Measurements from ENCODE around the gene AMELY. TPM values are rescaled to one million over a fixed set of nuclear protein-coding genes. Genes with fewer than 3 reads are reported as not detected.
"Not testable (repeated sequence)": the region's sequence is repeated elsewhere in the genome, so short reads cannot be mapped to it uniquely, and the experiment has no call there.

Gene AMELY
- total and polyA plus RNA-seq, 2 of the 4 experiments (the other 2 are of a cell fraction): not detected

DNA sequence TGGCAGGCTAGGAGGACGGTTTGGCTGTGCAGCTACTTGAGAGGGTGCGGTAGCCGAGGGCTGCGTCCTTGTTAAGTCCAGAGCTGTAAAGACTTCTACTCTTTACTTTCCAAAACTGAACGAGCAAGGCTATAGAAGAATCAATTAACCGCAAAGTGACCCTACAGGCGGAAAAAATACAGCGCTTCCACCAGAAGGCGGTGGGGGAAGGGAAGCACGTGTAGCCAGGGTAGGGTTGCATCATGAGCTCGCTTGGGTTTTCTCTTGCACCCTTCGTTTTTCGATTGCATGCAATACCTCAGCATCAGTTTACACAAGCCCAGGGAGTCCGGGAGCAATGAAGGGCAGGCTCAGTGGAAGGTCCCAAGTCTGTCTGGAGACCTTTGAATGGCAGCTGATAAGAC lies 2.4 kb downstream of the AMELY start:
- DNase-seq (no peak), ATAC-seq (ENCODE audit: low read depth) (no peak)
- H2BK15ac ChIP-seq (ENCODE audit: low read depth, low read length): no peak overlapping the region
- H2BK120ac ChIP-seq (ENCODE audit: low read depth, low read length): no peak overlapping the region
- BruUV-seq (replicated peaks): no TSS peak
- in situ Hi-C loops (cut with MboI; ENCODE audit: low sequenced_read_pairs): no loop called here
- H4K20me1 ChIP-seq (ENCODE audit: insufficient read depth, low read length): no peaks in the 10 kb centered on the region
- H3K9ac ChIP-seq (ENCODE audit: low read depth, low read length): no peak overlapping the region
- no peak overlapping the region for H4K91ac ChIP-seq (ENCODE audit: insufficient read depth, low read depth, low read length)
- no peaks in the 10 kb centered on the region for H3K4me1 ChIP-seq (ENCODE audit: control insufficient read depth, insufficient read depth, low read length)
- H3K79me1 ChIP-seq (ENCODE audit: low read depth in 1 of 2, low read length in 2 of 2): no peaks in the 10 kb centered on the region
- H2BK20ac ChIP-seq (ENCODE audit: low read depth, low read length): no peak overlapping the region
- dilution Hi-C loops (cut with HindIII; ENCODE audit: low sequenced_read_pairs, unreplicated experiment): no loop called here
- H3K4ac ChIP-seq (ENCODE audit: low read depth, low read length): no peak overlapping the region
- intact Hi-C loops (cut with micrococcal nuclease): no loop called here
- POLR2A ChIA-PET (ENCODE audit: unreplicated experiment): no interaction called here
- H3K27me3 ChIP-seq (ENCODE audit: control insufficient read depth, insufficient read depth, low read length): no peaks in the 10 kb centered on the region
- no peak overlapping the region for H3K23ac ChIP-seq (ENCODE audit: low read depth, low read length)
- no peak overlapping the region for H3K56ac ChIP-seq (ENCODE audit: extremely low read depth, insufficient read depth, low read length)
- H3K4me3 ChIP-seq (ENCODE audit: insufficient read depth, low read depth, low read length): no peak overlapping the region
- no peak overlapping the region for H3K27ac ChIP-seq (ENCODE audit: insufficient read depth, low read length)
- H2AK9ac ChIP-seq (replicated peaks; ENCODE audit: low read depth, low read length, poor library complexity): no peak overlapping the region
- H2BK5ac ChIP-seq (ENCODE audit: low read depth, low read length, poor library complexity, severe bottlenecking): no peak overlapping the region
- H3K9me1 ChIP-seq (ENCODE audit: insufficient read depth, low read length): no peaks in the 10 kb centered on the region
- TF ChIP-seq, protein P1, sequence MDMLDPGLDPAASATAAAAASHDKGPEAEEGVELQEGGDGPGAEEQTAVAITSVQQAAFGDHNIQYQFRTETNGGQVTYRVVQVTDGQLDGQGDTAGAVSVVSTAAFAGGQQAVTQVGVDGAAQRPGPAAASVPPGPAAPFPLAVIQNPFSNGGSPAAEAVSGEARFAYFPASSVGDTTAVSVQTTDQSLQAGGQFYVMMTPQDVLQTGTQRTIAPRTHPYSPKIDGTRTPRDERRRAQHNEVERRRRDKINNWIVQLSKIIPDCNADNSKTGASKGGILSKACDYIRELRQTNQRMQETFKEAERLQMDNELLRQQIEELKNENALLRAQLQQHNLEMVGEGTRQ (IDR thresholded peaks at IDR 0.05; ENCODE audit: low read depth, low read length): no peak
- TF ChIP-seq RAD21 (IDR thresholded peaks at IDR 0.05; ENCODE audit: low read length) (no peak), MXI1 (IDR thresholded peaks at IDR 0.05; ENCODE audit: borderline replicate concordance, low read depth, low read length) (no peak), BHLHE40 (IDR thresholded peaks at IDR 0.05; ENCODE audit: low read depth, low read length) (no peak), MAFK (IDR thresholded peaks at IDR 0.05; ENCODE audit: low read depth, low read length) (no peak)
- no CpG with 5 or more reads among the region's 14 CpGs for WGBS, 2 experiments (ENCODE audit: extremely low coverage in 2 of 2, insufficient read length in 1 of 2)
- CTCF ChIA-PET: no interaction called here
- H2AFZ ChIP-seq (replicated peaks; ENCODE audit: low read length, poor library complexity): no peak overlapping the region
- no peak overlapping the region for H3K4me2 ChIP-seq (ENCODE audit: low read depth, low read length)
- H3K14ac ChIP-seq (replicated peaks; ENCODE audit: low read depth, low read length): no peak overlapping the region
- no peak overlapping the region for H4K8ac ChIP-seq (ENCODE audit: low read depth in 2 of 2, low read length in 2 of 2)
- no peaks in the 10 kb centered on the region for H3K9me3 ChIP-seq (ENCODE audit: control insufficient read depth, insufficient read depth, low read length)
- H2AK5ac ChIP-seq (ENCODE audit: low read depth, low read length): no peak overlapping the region
- no peak overlapping the region for H3K18ac ChIP-seq (ENCODE audit: low read depth, low read length)
- no peak overlapping the region for H4K5ac ChIP-seq (ENCODE audit: low read depth, low read length)
- H3K36me3 ChIP-seq (ENCODE audit: control insufficient read depth, insufficient read depth, low read length): no peaks in the 10 kb centered on the region

DNA sequence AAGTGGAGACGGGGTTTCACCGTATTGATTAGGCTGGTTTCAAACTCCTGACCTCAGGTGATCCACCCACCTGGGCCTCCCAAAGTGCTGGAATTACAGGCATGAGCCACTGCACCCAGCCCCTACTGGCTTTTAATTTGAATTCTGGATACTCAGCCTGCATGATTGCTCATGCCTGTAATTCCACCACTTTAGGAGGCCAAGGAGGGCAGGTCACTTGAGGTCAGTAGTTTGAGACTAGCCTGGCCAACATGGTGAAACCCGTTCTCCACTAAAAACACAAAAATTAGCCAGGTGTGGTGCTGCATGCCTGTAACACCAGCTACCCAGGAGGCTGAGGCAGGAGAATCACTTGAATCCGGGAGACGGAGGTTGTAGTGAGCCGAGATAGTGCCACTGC lies 3.5 kb downstream of the AMELY start:
- H4K5ac ChIP-seq (ENCODE audit: low read depth, low read length); POLR2A ChIA-PET (ENCODE audit: unreplicated experiment); H3K27ac ChIP-seq (ENCODE audit: insufficient read depth, low read length); intact Hi-C loops (cut with micrococcal nuclease); H2BK20ac ChIP-seq (ENCODE audit: low read depth, low read length); H4K20me1 ChIP-seq (ENCODE audit: insufficient read depth, low read length); H3K4me2 ChIP-seq (ENCODE audit: low read depth, low read length); H3K9ac ChIP-seq (ENCODE audit: low read depth, low read length); H2BK120ac ChIP-seq (ENCODE audit: low read depth, low read length); H2AK5ac ChIP-seq (ENCODE audit: low read depth, low read length); BruUV-seq (replicated peaks); H2AK9ac ChIP-seq (replicated peaks; ENCODE audit: low read depth, low read length, poor library complexity); dilution Hi-C loops (cut with HindIII; ENCODE audit: low sequenced_read_pairs, unreplicated experiment); H3K4me1 ChIP-seq (ENCODE audit: control insufficient read depth, insufficient read depth, low read length); H4K91ac ChIP-seq (ENCODE audit: insufficient read depth, low read depth, low read length); H3K18ac ChIP-seq (ENCODE audit: low read depth, low read length); H3K23ac ChIP-seq (ENCODE audit: low read depth, low read length); H3K9me3 ChIP-seq (ENCODE audit: control insufficient read depth, insufficient read depth, low read length); H2AFZ ChIP-seq (replicated peaks; ENCODE audit: low read length, poor library complexity); H2BK5ac ChIP-seq (ENCODE audit: low read depth, low read length, poor library complexity, severe bottlenecking); DNase-seq; ATAC-seq (ENCODE audit: low read depth); H3K56ac ChIP-seq (ENCODE audit: extremely low read depth, insufficient read depth, low read length); H3K9me1 ChIP-seq (ENCODE audit: insufficient read depth, low read length); H3K36me3 ChIP-seq (ENCODE audit: control insufficient read depth, insufficient read depth, low read length); H3K14ac ChIP-seq (replicated peaks; ENCODE audit: low read depth, low read length); in situ Hi-C loops (cut with MboI; ENCODE audit: low sequenced_read_pairs); H3K4me3 ChIP-seq (ENCODE audit: insufficient read depth, low read depth, low read length); H2BK15ac ChIP-seq (ENCODE audit: low read depth, low read length); CTCF ChIA-PET; H3K27me3 ChIP-seq (ENCODE audit: control insufficient read depth, insufficient read depth, low read length); H4K8ac ChIP-seq (ENCODE audit: low read depth in 2 of 2, low read length in 2 of 2); H3K4ac ChIP-seq (ENCODE audit: low read depth, low read length); H3K79me1 ChIP-seq (ENCODE audit: low read depth in 1 of 2, low read length in 2 of 2): not testable (repeated sequence)
- no CpG with 5 or more reads among the region's 6 CpGs for WGBS, 2 experiments (ENCODE audit: extremely low coverage in 2 of 2, insufficient read length in 1 of 2)
